ENCODE measurements around the gene CLEC9A. TPM values are rescaled to one million over a fixed set of nuclear protein-coding genes. Genes with fewer than 3 reads are reported as not detected.

CLEC9A gene
- total and polyA plus RNA-seq, 9 of the 15 experiments (the other 6 are each of a cell fraction or from before 2014, with no cell fraction given) = not detected

GRCh38 chr12:10082117-10082874 lies 51.8 kb downstream of the CLEC9A start:
- no peaks in the 10 kb centered on the region for H3K4me1 ChIP-seq (replicated peaks in 1 of 2; ENCODE audit: control insufficient read depth in 2 of 2, insufficient read depth in 2 of 2, low read length in 2 of 2)
- H3K36me3 ChIP-seq (ENCODE audit: control insufficient read depth, insufficient read depth, low read length) = no peaks in the 10 kb centered on the region
- ChIA-PET POLR2A (interaction anchor here (1.0 kb wide), 1 partner anchor 446 kb away, joined by 4 read pairs; no protein-coding TSS in a partner anchor), CTCF (ENCODE audit: low intra/inter-chr PET ratio) (no interaction called here)
- FAIRE-seq = no peak
- no peak overlapping the region for H3K9ac ChIP-seq (ENCODE audit: insufficient read depth in 1 of 2, low read depth in 2 of 2, low read length in 2 of 2)
- ATAC-seq = no peak
- no peaks in the 10 kb centered on the region for H3K79me2 ChIP-seq (ENCODE audit: control insufficient read depth, insufficient read depth, low read length)
- H3K4me2 ChIP-seq (ENCODE audit: insufficient read depth, low read length) = no peak overlapping the region
- no peak overlapping the region for H2AFZ ChIP-seq (ENCODE audit: low read depth, low read length)
- no TSS peak for BruUV-seq (replicated peaks)
- DNase-seq (ENCODE audit: extremely low read depth in 1 of 4, low spot score in 3 of 4) = no peak
- H3K27me3 ChIP-seq (ENCODE audit: control insufficient read depth in 2 of 2, insufficient read depth in 2 of 2, low read length in 2 of 2) = no peaks in the 10 kb centered on the region
- H3K9me3 ChIP-seq (replicated peaks; ENCODE audit: control insufficient read depth, insufficient read depth, low read depth, low read length) = no peaks in the 10 kb centered on the region
- H3K27ac ChIP-seq (ENCODE audit: extremely low read depth, low read depth, low read length) = no peak overlapping the region
- in situ Hi-C loops (cut with MboI) (no loop called here), intact Hi-C loops (cut with micrococcal nuclease) (no loop called here)
- no peak overlapping the region for H3K4me3 ChIP-seq
- H4K20me1 ChIP-seq (replicated peaks; ENCODE audit: control insufficient read depth, insufficient read depth, low read length) = no peaks in the 10 kb centered on the region
- WGBS (ENCODE audit: insufficient coverage, low coverage, missing lambda C conversion rate) = 0% methylated on average over 5 of the region's 5 CpGs
- H3K9me1 ChIP-seq (ENCODE audit: control insufficient read depth, insufficient read depth, low read length) = no peaks in the 10 kb centered on the region
- no peak for TF ChIP-seq PCBP1 (IDR thresholded peaks at IDR 0.05; ENCODE audit: low read depth, low read length, poor library complexity, severe bottlenecking)
- TF ChIP-seq PKNOX1 (IDR thresholded peaks at IDR 0.05) = no peak
- TF ChIP-seq ZNF134 (CRISPR knock-in tag; conservative IDR thresholded peaks at IDR 0.05) = no peak
- no peak for TF ChIP-seq KLF10 (CRISPR knock-in tag; IDR thresholded peaks at IDR 0.05)
- no peak for TF ChIP-seq SAFB (IDR thresholded peaks at IDR 0.05; ENCODE audit: borderline replicate concordance, low read depth, low read length)
- no peak for TF ChIP-seq RAD21 (CRISPR knock-in tag; conservative IDR thresholded peaks at IDR 0.05 in 1 of 2, IDR thresholded peaks at IDR 0.05 in 1 of 2)
- no peak for TF ChIP-seq BRD4 (IDR thresholded peaks at IDR 0.05)
- TF ChIP-seq BMI1 (IDR thresholded peaks at IDR 0.05; ENCODE audit: low read length) = no peak
- TF ChIP-seq HMBOX1 (IDR thresholded peaks at IDR 0.05) = no peak
- TF ChIP-seq BCLAF1 (IDR thresholded peaks at IDR 0.05; ENCODE audit: borderline replicate concordance in 1 of 2, control insufficient read depth in 1 of 2, low read depth in 2 of 2, low read length in 1 of 2) = no peak
- no peak for TF ChIP-seq RCOR1 (IDR thresholded peaks at IDR 0.05; ENCODE audit: borderline replicate concordance in 1 of 2, low read depth in 2 of 2, low read length in 2 of 2)
- TF ChIP-seq TAF1 (IDR thresholded peaks at IDR 0.05; ENCODE audit: control insufficient read depth, extremely low read depth, insufficient read depth, low read length, severe bottlenecking) = no peak
- TF ChIP-seq SIRT6 (IDR thresholded peaks at IDR 0.05; ENCODE audit: low read depth, low read length) = no peak
- no peak for TF ChIP-seq NKRF (IDR thresholded peaks at IDR 0.05; ENCODE audit: borderline replicate concordance)
